T-helper 2 cell treated with Interferon-gamma antibody and Interleukin-4, amounts not matched to agents 5 μg/mL and 100 μg/mL, for 36 hours (primary cell): ENCODE results near the gene TRMU.
A peak's percentile ranks its signal among the peaks of the same experiment; 100 is the strongest.

ENCODE experiments used
- DNase-seq: peaks from one replicate; pipeline ENCODE4 v3.0.0; 2021; ENCODE audit warnings: low spot score
- H3K27ac Mint-ChIP-seq: one replicate; pipeline ENCODE4 v1.8.0; 2021; ENCODE audit warnings: mild to moderate bottlenecking, mixed read lengths
- H3K27me3 Mint-ChIP-seq: one replicate; pipeline ENCODE4 v1.8.0; 2021; ENCODE audit warnings: low read depth, mixed read lengths
- H3K36me3 Mint-ChIP-seq: one replicate; pipeline ENCODE4 v1.8.0; 2021; ENCODE audit warnings: low read depth, mixed read lengths
- H3K4me1 Mint-ChIP-seq: one replicate; pipeline ENCODE4 v1.8.0; 2021; ENCODE audit warnings: low read depth, mixed read lengths
- H3K4me3 Mint-ChIP-seq: one replicate; pipeline ENCODE4 v1.8.0; 2022; ENCODE audit warnings: mild to moderate bottlenecking, moderate library complexity, mixed read lengths
- H3K9me3 Mint-ChIP-seq: one replicate; pipeline ENCODE4 v1.8.0; 2021; ENCODE audit warnings: mixed read lengths

The TRMU gene

DNA sequence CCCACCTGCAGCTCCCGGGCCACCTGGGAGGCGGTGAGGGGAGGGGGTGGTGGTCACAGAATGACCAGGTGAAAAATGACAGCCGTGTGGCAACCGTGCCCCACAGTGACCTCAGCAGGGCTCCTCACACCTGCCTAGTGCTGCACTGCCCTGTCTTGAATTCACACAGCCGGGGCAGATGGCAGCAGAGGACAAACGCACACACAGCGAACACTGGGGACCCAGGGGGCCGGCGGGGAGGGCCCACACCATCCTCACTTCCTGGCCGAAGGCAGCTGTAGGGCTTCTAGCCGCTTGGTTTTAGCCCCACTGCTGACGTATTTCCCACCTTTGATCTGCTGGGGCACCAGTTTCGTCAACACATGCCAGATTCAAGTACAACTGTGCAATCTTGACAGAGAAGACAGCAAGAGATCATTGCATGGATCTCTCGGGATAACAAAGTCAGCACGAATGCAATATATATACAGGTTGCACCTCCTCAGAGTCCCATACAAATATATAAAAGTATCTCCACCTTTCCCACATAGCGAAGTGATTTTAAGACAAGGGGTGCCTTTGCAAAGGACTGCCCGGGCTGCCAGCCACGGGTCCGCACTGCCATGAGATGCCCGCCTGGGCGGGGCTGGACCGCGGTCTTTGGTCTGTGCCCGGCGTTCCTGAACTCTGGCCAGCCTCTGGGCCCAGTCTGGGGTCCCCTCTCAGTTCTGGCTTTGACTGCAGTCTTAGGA lies 26.9 kb downstream of the TRMU start:
- Mint-ChIP-seq H3K27ac (no peak overlapping the region), H3K4me1 (no peaks in the 10 kb centered on the region), H3K36me3 (no peaks in the 10 kb centered on the region), H3K9me3 (no peaks in the 10 kb centered on the region), H3K4me3 (no peak overlapping the region), H3K27me3 (no peaks in the 10 kb centered on the region)
- no peak for DNase-seq

DNA sequence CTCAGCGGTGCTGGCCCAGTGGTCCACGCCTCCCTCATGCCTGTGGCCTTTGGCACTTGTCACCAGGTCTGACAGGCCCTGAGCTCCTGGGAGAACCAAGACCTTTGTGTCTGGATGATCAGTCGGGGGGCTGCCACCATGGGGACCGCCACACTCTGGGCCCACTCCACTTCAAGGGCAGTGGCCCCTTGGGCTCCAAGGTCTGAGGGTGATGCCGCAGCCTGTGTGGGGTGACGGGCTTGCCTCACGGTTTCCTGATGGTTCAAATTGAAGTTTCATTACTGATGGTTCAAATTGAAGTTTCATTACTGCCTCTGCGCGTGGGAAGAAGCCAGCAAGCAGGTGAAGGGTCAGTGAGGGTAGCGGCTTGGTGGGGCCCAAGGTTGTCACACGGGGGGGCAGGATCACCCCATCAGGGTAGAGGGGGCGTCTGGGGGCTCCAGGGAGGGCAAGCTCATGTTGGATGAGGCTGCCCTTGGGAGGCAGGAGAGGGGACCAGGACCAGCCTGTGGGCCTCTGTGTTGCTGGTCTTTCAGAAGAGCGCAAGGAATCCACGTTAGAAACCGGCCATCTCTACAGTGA lies 27.5 kb downstream of the TRMU start:
- no peak overlapping the region for H3K27ac Mint-ChIP-seq
- H3K9me3 Mint-ChIP-seq, result no peaks in the 10 kb centered on the region
- H3K36me3 Mint-ChIP-seq, result no peaks in the 10 kb centered on the region
- no peaks in the 10 kb centered on the region for H3K27me3 Mint-ChIP-seq
- no peak overlapping the region for H3K4me3 Mint-ChIP-seq
- DNase-seq, result no peak
- H3K4me1 Mint-ChIP-seq, result no peaks in the 10 kb centered on the region

DNA sequence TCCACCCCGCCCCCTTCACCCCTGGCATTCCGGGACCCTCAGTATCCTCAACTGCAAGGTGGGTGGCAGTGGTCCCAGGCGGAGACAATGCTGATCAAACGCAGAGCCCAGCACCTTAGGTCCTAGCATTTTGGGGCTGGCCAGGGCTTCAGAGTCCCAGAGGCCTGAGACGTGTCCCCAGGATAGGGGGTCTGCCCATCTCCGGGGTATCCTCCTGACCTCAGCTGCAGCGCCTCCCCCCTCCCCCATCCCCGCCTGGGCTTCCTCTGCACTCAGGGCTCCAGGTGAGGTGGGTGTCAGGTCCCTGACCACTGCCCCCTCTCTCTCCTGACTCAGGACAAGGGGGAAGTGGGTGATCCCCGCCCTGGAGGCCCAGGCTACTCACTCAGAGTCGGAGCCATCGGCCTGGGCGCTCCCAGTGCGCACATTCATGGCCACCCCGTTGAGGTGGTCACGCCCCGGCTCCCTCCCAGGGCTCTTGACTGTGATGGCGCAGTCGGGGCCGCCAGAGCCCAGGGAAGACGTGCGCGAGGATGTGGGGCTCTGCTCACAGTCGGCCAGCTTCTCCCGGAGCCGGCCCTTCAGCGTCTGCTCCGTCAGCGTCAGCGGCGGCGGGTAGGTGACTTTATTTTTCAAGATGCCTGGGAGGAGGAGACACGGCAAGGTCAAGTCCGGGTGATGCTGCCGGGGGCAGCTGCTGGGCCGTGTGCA lies 28.3 kb downstream of the TRMU start:
- no peaks in the 10 kb centered on the region for H3K4me1 Mint-ChIP-seq
- H3K27me3 Mint-ChIP-seq, result no peaks in the 10 kb centered on the region
- H3K4me3 Mint-ChIP-seq, result no peak overlapping the region
- H3K27ac Mint-ChIP-seq, result no peak overlapping the region
- no peak for DNase-seq
- no peaks in the 10 kb centered on the region for H3K36me3 Mint-ChIP-seq
- H3K9me3 Mint-ChIP-seq, result no peaks in the 10 kb centered on the region

DNA sequence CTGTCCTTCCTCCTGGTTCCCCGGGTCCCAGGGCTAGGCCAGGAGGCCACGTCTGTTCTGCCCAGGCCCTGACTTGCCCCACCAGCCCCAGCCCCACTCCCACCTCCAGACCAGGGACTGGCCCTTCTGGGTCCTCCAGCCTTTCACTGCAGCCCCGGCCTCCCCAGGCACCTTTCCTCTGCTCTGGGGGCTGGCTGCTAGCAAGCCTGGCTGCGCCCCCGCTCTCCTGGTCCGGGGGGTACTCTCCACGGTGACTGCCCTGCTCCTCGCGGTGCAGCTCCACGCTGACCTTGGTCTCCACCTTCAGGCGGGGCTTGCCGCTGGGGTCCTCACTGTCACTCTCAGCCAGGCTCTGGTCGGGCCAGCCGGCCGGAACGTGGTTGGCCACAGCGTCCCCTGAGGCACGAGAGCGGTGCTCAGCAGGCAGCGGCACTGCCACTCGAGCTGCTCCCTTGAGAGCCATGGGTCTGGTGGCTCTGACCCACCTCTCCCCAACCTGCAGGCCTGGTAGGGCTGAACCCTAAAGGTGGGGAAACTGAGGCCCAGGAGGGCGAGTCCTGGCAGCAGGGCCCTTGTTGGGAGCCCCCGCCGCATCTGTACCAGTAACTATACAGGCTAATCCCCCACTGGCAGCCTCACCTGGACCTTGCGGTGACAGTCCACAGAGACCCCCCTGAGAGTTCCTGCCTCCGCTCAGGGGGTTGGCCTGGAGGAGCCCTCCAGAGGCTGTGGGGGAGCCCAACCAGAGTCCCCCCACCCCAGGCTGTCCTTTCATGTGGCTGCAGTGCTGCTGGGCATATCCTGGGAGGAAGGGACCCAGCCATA lies 29.0 kb downstream of the TRMU start:
- Mint-ChIP-seq H3K27ac (no peak overlapping the region), H3K4me3 (no peak overlapping the region), H3K27me3 (no peaks in the 10 kb centered on the region), H3K36me3 (no peaks in the 10 kb centered on the region), H3K9me3 (no peaks in the 10 kb centered on the region), H3K4me1 (no peaks in the 10 kb centered on the region)
- DNase-seq, result no peak

DNA sequence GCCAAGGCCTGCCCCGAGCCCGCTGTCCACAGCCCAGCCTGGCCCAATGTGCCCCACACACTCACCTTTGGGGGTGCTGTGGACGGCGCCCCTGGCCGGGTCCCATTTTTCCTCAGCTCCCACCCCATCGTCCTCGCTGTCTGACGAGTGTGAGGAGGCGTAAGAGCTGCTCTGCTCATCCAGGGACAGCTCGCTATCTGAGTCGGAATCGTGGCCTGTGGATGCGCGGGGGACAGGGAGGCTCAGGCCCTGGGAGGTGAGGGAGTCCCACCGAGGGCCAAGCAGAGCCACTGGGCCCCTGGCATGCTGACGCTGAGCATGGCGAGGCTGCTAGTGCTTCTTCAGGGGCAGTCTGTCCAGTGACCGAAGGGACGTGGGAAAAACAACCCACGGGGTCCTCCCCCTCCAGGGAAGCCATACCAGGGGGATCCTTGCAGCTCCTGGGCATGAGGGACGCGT lies 29.7 kb downstream of the TRMU start:
- no peaks in the 10 kb centered on the region for H3K27me3 Mint-ChIP-seq
- H3K4me3 Mint-ChIP-seq, result no peak overlapping the region
- no peaks in the 10 kb centered on the region for H3K36me3 Mint-ChIP-seq
- no peak overlapping the region for H3K27ac Mint-ChIP-seq
- H3K9me3 Mint-ChIP-seq, result no peaks in the 10 kb centered on the region
- H3K4me1 Mint-ChIP-seq, result no peaks in the 10 kb centered on the region
- DNase-seq, result no peak

DNA sequence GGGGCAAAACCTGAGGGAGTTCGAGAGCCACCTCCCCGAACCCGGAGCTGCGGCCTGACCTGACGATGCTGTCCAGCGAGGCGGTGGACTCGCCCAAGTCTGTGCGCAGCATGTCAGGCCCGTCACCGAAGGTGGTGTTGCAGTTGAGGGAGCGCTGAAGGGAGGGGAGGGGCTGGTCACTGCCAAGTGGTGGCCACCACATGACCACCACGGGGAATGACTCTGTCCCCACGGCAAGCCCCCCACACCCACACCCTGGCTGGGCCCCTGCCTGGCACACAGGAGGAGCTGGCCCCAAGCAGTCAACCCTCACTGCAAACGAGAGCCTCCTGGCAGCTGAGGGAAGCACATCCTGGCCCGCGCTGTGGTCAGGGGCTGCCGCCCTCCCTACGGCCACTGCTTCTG lies 30.8 kb downstream of the TRMU start:
- no peak for DNase-seq
- Mint-ChIP-seq H3K9me3 (no peaks in the 10 kb centered on the region), H3K4me1 (no peaks in the 10 kb centered on the region), H3K27me3 (no peaks in the 10 kb centered on the region), H3K36me3 (no peaks in the 10 kb centered on the region), H3K4me3 (no peak overlapping the region), H3K27ac (no peak overlapping the region)

DNA sequence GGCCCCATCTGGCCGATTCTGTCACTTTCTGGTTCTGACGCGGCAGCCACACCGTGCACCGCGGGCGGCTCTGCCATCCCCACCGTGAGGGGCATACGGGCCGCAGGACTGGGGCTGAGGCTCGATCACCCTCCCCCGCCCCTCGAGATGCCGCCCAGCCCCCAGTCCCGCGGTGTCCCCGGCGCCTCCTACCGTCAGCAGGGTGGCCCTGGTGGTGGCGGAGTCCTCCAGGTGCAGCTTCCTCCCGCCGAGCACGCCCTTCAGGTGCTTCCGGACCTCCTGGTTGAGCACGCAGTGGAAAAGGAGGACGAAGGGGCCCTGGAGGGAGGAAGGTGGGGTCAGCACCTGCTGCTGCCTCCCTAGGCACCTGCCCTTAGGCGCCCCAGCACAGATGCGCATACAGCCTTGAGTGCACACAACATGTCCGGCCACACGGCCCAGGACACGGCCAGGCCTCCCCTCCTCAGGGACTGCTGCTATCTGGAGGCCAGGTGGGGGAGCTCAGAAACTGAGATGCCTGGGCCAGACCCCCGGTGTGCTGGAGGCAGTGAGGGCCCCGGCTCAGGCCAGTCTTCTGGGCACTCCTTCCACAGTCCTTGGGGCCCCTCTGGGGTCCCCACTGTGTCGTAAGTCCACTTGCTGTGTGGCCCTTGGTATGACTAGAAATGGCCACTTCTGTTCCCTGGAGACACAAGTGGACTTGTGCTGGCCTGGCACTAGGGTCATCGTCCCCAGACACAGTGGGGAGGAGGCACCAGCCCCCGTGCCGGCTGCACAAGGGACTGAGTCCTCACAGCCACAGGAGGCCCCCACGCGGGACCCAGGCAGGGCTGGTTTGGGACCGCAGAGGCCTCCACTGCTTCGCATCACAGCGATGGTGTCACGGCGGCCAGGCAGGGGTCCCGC lies 31.5 kb downstream of the TRMU start:
- Mint-ChIP-seq H3K4me1 (no peaks in the 10 kb centered on the region), H3K9me3 (no peaks in the 10 kb centered on the region), H3K36me3 (no peaks in the 10 kb centered on the region), H3K4me3 (no peak overlapping the region), H3K27me3 (peaks cover 4% of the 10 kb centered on the region), H3K27ac (no peak overlapping the region)
- DNase-seq, result no peak

DNA sequence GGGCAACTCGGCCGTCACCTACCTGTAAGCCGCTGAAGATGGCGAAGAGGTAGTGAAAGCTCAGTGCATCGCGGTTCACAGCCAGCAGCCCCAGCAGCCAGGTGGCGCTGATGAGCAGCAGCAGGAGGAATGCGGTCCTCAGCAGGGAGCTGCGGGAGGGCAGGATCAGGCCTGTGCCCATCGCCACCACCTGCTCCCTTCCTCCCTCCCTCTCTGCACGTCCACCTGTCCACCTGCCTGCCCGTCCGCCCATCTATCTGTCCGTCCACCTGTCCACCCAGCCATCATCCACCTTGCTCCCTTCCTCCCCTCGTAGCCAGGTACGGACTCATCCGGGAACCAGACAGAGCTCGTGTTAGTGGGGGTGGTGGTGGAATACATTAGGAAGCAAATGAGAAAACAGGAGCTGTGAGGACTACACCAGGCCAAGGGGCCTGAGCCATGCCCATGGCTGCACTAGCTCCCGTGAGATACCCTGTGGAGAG lies 32.2 kb downstream of the TRMU start:
- H3K4me3 Mint-ChIP-seq, result no peak overlapping the region
- H3K4me1 Mint-ChIP-seq, result no peaks in the 10 kb centered on the region
- H3K27me3 Mint-ChIP-seq, result peaks cover 6% of the 10 kb centered on the region
- no peaks in the 10 kb centered on the region for H3K9me3 Mint-ChIP-seq
- no peak overlapping the region for H3K27ac Mint-ChIP-seq
- peak; percentile 55 for DNase-seq
- no peaks in the 10 kb centered on the region for H3K36me3 Mint-ChIP-seq

DNA sequence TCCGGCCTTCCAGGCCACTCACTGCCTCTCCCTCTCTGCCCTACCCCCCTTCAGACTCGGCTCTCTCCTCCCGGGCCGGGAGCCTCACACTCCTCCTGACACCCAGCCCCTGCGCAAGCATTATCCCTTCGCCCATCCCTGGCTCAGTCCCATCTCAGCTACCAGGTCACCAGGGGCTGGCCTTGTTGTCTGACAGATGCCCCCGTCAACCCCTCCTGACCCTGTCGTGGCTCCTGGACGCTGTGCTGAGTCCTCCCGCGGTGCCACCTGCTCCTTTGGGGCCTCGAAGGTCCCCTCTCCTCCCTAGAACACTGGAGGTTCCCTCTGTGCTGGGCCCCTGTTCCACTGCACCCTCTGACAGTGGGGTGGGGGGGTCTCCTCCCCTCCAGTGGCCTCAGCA lies 32.9 kb downstream of the TRMU start:
- Mint-ChIP-seq H3K36me3 (no peaks in the 10 kb centered on the region), H3K27me3 (peaks cover 10% of the 10 kb centered on the region), H3K27ac (no peak overlapping the region), H3K9me3 (no peaks in the 10 kb centered on the region), H3K4me3 (no peak overlapping the region), H3K4me1 (no peaks in the 10 kb centered on the region)
- no peak for DNase-seq

DNA sequence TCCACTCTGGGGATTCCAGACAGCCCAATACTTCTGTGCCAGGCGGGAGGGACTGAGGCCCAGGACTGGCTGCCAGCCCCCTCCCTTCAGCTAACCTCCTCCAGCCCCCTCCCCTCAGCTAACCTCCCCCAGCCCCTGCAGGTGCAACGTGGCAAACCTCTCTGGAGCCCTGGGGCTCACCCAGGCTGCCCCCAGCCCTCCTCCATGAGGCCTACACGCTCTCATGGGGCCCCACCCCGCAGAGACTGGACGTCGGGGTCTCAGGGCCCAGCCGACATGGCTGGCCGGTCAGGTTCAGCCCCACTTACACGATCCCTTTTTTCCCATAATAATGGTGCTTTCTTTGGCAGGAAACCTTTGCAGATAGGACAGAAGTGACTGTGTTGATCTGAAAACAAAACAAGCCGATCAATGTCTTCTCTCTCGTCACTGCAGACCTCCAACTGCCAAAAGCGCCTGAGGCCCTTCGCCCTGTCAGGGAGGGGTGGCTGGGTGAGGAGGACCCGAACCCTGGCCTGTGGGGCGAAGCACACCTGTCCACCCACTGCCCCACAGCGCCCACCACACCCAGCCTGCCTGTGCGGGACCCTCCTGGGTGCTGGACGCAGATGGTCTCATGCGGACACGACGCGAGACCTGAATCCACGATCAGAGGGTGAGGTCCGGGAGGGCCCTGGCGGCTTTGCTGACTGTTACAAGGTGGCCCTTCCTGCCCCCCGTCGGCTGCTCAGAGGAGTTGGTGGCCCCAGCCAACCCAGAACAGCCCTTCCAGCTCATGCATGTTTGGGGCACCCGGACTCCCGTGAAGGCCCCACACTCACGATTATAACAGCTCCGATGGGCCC lies 33.6 kb downstream of the TRMU start:
- Mint-ChIP-seq H3K36me3 (no peaks in the 10 kb centered on the region), H3K4me1 (no peaks in the 10 kb centered on the region), H3K9me3 (no peaks in the 10 kb centered on the region), H3K27ac (no peak overlapping the region), H3K4me3 (no peak overlapping the region), H3K27me3 (peaks cover 14% of the 10 kb centered on the region)
- no peak for DNase-seq

DNA sequence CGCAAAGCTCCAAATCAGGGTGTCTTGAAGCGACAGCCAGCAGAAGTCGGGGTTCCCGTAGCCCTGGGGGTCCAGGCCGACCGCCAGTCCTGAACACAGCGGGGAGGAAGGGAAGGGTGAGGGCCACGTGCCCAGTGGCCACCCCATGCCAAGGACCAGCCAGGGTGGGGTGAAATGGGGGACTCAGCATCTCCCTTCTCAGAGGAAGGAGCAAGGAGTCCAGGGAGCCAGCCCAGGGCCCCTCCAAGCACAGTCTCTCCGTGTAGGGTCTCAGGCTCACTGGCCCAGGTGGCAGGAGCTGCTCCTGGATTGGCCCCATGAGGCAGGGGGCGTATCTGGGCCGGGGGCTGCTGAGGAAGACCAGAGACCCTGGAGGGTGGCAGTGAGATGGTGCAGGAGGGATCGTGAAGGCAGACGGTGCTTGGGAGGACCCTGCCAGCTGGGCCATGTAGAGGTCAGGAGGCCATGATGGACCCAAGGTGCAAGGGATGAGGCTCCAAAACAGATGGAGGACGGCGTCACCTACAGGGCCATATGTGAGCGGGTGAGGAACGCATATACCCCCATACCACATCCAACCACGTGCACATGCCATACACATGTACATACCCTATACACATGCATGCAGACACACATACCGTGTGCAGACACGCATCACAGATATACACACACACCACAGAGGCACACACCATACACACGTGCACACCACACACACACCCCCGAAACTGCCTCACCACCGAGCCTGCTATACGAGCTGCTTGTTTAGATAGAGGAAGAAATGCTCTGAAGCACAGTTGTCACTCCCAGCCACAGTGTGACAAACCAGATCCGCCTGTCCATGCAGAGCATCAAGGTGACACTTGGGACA lies 34.4 kb downstream of the TRMU start:
- H3K36me3 Mint-ChIP-seq, result no peaks in the 10 kb centered on the region
- no peak overlapping the region for H3K27ac Mint-ChIP-seq
- DNase-seq, result no peak
- no peak overlapping the region for H3K4me3 Mint-ChIP-seq
- H3K27me3 Mint-ChIP-seq, result peaks cover 15% of the 10 kb centered on the region
- no peaks in the 10 kb centered on the region for H3K4me1 Mint-ChIP-seq
- no peaks in the 10 kb centered on the region for H3K9me3 Mint-ChIP-seq
